Skeletal muscle tissue (tissue), 4 donors: ENCODE results near the gene ARPIN. TPM values are rescaled to one million over a fixed set of nuclear protein-coding genes. Genes with fewer than 3 reads are reported as not detected.
"Not testable (repeated sequence)": the region's sequence is repeated elsewhere in the genome, so short reads cannot be mapped to it uniquely, and the experiment has no call there.

Experiments
- H3K27ac ChIP-seq: one replicate; pipeline ENCODE4 v1.7.0; 2013; ENCODE audit warnings: mild to moderate bottlenecking, low read depth, low read length, inconsistent platforms
- H3K27me3 ChIP-seq, 3 donors: one replicate each; pipeline ENCODE4 v1.7.0; 2013; ENCODE audit warnings: low read length in 3 of 3; ENCODE audit not compliant: control insufficient read depth in 3 of 3, insufficient read depth in 3 of 3
- H3K36me3 ChIP-seq, 3 donors: one replicate each; pipeline ENCODE4 v1.7.0; 2013; ENCODE audit warnings: low read length in 3 of 3; ENCODE audit not compliant: control insufficient read depth in 3 of 3, insufficient read depth in 3 of 3
- H3K4me1 ChIP-seq, 3 donors: one replicate each; pipeline ENCODE4 v1.7.0; 2013; ENCODE audit warnings: low read length in 3 of 3, mild to moderate bottlenecking in 3 of 3; ENCODE audit not compliant: control insufficient read depth in 3 of 3, insufficient read depth in 3 of 3
- H3K4me3 ChIP-seq, 3 donors: one replicate each; pipeline ENCODE4 v1.7.0; 2013; ENCODE audit warnings: low read length in 3 of 3
- H3K9ac ChIP-seq, 3 donors: one replicate each; pipeline ENCODE4 v1.7.0; 2013; ENCODE audit warnings: low read length in 3 of 3, mild to moderate bottlenecking in 3 of 3, moderate library complexity in 2 of 3, low read depth in 1 of 3
- H3K9me3 ChIP-seq, 3 donors: one replicate each; pipeline ENCODE4 v1.7.0; 2013; ENCODE audit warnings: low read length in 3 of 3; ENCODE audit not compliant: control insufficient read depth in 3 of 3
- total RNA-seq: library from RNA; depleted of rRNA; stranded (reverse); fragments of >200 nt; gene quantifications from one replicate; pipeline ENCODE4 v1.2.3, GENCODE V29; 2014
- donor health status: Osteomylitis.

The ARPIN gene
- total RNA-seq: 13.0 TPM

GRCh38 chr15:89912674-89913396 is at the start of gene ARPIN:
Gene ARPIN (minus strand): TSS chr15:89912952. CDS start chr15:89912835, 117 bp downstream.
- Histone ChIP-seq H3K4me3 (peak within 1 kb of the TSS; percentile 76 to 81 (median 81)), H3K9ac (peak within 1 kb of the TSS; percentile 75 to 83 (median 77)), H3K4me1 (peaks cover 5 to 18% (median 11%) of the 10 kb centered on the region in 3 donors), H3K9me3 (no peaks in the 10 kb centered on the region), H3K27me3 (no peaks in the 10 kb centered on the region), H3K27ac (no peak within 1 kb of the TSS), H3K36me3 (peaks cover 8 to 16% (median 15%) of the 10 kb centered on the region in 3 donors)

DNA sequence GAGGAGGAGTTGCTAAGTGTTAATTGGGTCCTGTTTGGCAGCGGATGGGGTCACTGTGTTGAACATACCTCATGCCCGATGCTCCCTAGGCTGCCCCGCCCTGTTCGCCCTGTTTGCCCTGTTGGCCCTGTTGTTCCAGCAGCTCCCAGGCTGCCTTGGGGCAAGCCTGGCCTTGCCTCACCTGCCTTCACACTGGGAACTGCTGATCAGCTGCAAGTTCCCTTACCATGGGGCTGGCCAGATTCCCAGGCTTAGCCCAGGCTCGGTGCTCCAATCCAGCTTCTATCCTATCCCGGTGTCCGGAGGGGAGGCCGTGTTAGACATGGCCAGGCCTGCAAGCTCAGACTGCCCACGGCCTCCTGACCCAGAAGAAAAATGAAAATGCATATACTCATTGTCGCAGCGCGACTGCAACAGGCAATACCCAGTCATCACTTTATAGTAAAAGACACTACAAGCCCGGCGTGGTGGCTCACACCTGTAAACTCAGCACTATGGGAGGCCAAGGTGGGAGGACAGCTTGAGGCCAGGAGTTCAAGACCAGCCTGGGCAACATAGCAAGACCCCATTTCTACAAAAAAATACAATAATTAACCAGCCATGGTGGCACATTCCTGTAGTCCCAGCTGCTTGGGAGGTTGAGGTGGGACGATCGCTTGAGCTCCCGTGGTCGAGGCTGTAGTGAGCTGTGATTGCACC is 45.5 kb upstream of the ARPIN start:
- Histone ChIP-seq H3K27ac (no peak overlapping the region), H3K4me1 (no peaks in the 10 kb centered on the region), H3K36me3 (no peaks in the 10 kb centered on the region), H3K9ac (no peak overlapping the region), H3K27me3 (no peaks in the 10 kb centered on the region), H3K9me3 (no peaks in the 10 kb centered on the region), H3K4me3 (no peak overlapping the region)

DNA sequence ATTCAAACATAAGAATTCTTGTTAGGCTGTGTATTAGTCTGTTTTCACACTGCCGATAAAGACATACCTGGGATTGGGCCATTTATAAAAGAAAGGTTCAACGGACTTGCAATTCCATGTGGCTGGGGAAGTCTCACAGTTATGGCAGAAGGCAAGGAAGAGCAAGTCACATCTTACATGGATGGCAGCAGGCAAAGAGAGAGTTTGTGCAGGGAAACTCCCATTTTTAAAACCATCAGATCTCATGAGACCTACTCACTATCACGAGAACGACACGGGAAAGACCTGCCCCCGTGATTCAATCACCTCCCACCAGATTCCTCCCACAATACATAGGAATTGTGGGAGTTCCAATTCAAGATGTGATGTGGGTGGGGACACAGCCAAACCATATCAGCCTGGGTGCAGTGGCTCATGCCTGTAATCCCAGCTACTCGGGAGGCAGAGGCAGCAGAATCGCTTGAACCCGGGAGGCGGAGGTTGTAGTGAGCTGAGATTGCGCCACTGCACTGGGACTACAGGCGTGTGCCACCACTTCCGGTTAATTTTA is 42.8 kb upstream of the ARPIN start:
- not testable (repeated sequence) for H3K9me3 ChIP-seq, H3K27me3 ChIP-seq, H3K36me3 ChIP-seq, H3K4me1 ChIP-seq, H3K9ac ChIP-seq, H3K27ac ChIP-seq, H3K4me3 ChIP-seq

GRCh38 chr15:89954541-89954940 is 41.8 kb upstream of the ARPIN start:
- H3K36me3 ChIP-seq: no peaks in the 10 kb centered on the region
- H3K4me3 ChIP-seq: no peak overlapping the region
- no peaks in the 10 kb centered on the region for H3K27me3 ChIP-seq
- no peak overlapping the region for H3K27ac ChIP-seq
- H3K9me3 ChIP-seq: no peaks in the 10 kb centered on the region
- H3K9ac ChIP-seq: no peak overlapping the region
- H3K4me1 ChIP-seq: peaks cover 0 to 4% (median 3%) of the 10 kb centered on the region in 3 donors

- no peaks in the 10 kb centered on the region for H3K27me3 ChIP-seq
- H3K27ac ChIP-seq: no peak overlapping the region
- H3K9me3 ChIP-seq: no peaks in the 10 kb centered on the region
- H3K4me3 ChIP-seq: no peak overlapping the region
- no peaks in the 10 kb centered on the region for H3K36me3 ChIP-seq
- no peak overlapping the region for H3K9ac ChIP-seq
- peaks cover 0 to 4% (median 4%) of the 10 kb centered on the region in 3 donors for H3K4me1 ChIP-seq
Observed at GRCh38 chr15:89948796-89949195, 36.0 kb upstream of the ARPIN start.

DNA sequence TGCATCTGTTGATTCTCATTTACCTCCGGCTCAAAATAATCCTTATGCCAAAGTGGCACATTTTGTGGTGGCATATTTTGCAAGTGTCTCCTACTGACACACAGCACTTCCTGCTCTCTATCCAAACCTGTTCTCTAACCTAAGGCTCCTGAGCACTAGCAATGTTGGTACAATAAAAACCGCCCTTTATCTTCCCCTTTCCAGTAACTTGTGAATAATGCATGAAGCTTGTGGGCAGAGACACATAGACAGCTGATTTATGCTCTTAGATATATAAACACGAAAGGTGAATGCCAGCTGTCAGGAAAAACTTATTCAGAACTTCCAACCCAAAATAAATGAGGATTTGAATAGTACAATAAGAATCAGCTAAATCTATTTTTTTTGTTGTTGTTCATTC is 34.6 kb upstream of the ARPIN start:
- H3K27me3 ChIP-seq: no peaks in the 10 kb centered on the region
- H3K4me3 ChIP-seq: no peak overlapping the region
- peaks cover 0 to 4% (median 4%) of the 10 kb centered on the region in 3 donors for H3K4me1 ChIP-seq
- H3K9ac ChIP-seq: no peak overlapping the region
- no peaks in the 10 kb centered on the region for H3K36me3 ChIP-seq
- H3K27ac ChIP-seq: no peak overlapping the region
- no peaks in the 10 kb centered on the region for H3K9me3 ChIP-seq

DNA sequence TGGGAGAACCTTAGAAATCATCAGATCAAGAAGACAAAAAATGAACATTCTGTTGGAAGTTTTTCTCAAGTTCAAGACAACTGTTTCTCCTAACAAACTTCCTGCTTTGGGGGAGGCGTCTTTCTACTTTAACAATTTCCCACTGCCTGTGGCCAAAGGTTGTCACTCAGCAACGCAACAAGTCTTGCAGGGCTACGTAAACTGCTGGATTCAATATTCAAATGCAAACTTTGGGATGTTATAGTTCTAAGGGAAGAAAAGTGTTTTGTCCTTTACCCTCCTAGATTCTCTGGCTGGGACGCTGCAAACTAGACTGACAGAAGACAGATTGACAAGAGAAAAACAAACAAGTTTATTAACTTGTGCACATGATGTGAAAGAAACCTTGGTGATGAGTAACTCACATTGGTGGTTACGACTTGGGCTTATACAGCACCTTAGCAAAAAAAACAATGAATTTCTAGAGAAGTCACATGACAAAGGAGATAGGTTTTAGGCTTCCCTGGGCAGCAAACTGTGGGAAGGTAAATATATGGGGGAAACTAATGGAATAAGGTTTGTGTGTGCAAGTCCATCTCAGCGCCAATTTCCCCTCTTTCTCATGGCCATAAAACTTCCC is 34.0 kb upstream of the ARPIN start:
- H3K27me3 ChIP-seq: no peaks in the 10 kb centered on the region
- no peaks in the 10 kb centered on the region for H3K9me3 ChIP-seq
- H3K9ac ChIP-seq: no peak overlapping the region
- no peak overlapping the region for H3K27ac ChIP-seq
- no peak overlapping the region for H3K4me3 ChIP-seq
- H3K36me3 ChIP-seq: no peaks in the 10 kb centered on the region
- peaks cover 0 to 4% (median 4%) of the 10 kb centered on the region in 3 donors for H3K4me1 ChIP-seq

DNA sequence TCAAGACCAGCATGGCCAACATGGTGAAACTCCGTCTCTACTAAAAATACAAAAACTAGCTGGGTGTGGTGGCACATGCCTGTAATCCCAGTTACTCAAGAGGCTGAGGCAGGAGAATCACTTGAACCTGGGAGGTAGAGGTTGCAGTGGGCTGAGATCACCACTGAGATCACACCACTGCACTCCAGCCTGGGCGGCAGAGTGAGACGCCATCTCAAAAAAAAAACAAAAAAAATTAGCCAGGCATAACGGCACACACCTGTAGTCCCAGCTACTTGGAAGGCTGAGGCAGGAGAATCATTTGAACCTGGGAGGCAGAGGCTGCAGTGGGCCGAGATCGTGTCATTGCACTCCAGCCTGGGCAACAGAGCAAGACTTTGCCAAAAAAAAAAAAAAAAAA is 31.0 kb upstream of the ARPIN start:
- H3K36me3 ChIP-seq, H3K4me3 ChIP-seq, H3K27me3 ChIP-seq, H3K9me3 ChIP-seq, H3K4me1 ChIP-seq, H3K9ac ChIP-seq, H3K27ac ChIP-seq: not testable (repeated sequence)

DNA sequence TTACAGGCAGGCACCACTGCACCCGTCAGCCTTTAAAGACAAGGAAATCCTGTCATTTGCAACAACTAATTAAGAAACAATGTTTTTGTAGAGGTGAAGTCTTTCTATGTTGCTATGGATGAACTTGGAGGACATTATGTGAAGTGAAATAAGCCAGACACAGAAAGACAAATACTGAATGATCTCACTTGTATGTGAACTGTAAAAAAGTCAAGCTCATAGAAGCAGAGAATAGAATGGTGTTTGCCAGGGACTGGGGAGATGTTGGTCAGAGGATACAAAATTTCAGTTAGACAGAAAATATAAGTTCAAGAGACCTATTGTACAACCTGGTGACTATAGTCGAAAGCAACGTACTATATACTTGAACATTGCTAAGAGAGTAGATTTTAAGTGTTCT is 27.2 kb upstream of the ARPIN start:
- no peaks in the 10 kb centered on the region for H3K27me3 ChIP-seq
- H3K9me3 ChIP-seq: no peaks in the 10 kb centered on the region
- H3K4me1 ChIP-seq: no peaks in the 10 kb centered on the region
- H3K9ac ChIP-seq: no peak overlapping the region
- no peaks in the 10 kb centered on the region for H3K36me3 ChIP-seq
- no peak overlapping the region for H3K4me3 ChIP-seq
- no peak overlapping the region for H3K27ac ChIP-seq

DNA sequence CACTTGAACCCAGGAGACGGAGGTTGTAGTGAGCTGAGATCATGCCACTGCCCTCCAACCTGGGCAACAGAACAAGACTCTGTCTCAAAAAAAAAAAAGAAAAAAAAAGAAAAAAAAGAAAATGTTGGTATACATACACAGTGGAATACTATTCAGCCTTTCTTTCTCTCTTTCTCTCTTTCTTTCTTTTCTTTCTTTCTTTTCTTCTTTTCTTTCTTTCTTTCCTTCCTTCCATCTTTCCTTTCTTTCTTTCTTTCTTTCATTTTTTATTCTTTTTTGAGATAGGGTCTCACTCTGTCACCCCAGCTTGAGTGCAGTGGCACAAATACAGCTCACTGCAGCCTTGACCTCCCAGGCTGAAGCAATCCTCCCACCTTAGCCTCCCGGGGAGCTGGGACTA is 26.6 kb upstream of the ARPIN start:
- H3K9ac ChIP-seq, H3K27ac ChIP-seq, H3K4me3 ChIP-seq, H3K9me3 ChIP-seq, H3K27me3 ChIP-seq, H3K4me1 ChIP-seq, H3K36me3 ChIP-seq: not testable (repeated sequence)
